ENCODE results near the gene WBP2. TPM values are rescaled to one million over a fixed set of nuclear protein-coding genes. Genes with fewer than 3 reads are reported as not detected.

WBP2 gene
- total and polyA plus RNA-seq, 2 of the 13 experiments (the other 11 are each of a cell fraction or from before 2014, with no cell fraction given), result 29.2 to 29.5 TPM

GRCh38 chr17:75823257-75824041, 31.7 kb downstream of the WBP2 start (continued):
- TF ChIP-seq, protein P1, sequence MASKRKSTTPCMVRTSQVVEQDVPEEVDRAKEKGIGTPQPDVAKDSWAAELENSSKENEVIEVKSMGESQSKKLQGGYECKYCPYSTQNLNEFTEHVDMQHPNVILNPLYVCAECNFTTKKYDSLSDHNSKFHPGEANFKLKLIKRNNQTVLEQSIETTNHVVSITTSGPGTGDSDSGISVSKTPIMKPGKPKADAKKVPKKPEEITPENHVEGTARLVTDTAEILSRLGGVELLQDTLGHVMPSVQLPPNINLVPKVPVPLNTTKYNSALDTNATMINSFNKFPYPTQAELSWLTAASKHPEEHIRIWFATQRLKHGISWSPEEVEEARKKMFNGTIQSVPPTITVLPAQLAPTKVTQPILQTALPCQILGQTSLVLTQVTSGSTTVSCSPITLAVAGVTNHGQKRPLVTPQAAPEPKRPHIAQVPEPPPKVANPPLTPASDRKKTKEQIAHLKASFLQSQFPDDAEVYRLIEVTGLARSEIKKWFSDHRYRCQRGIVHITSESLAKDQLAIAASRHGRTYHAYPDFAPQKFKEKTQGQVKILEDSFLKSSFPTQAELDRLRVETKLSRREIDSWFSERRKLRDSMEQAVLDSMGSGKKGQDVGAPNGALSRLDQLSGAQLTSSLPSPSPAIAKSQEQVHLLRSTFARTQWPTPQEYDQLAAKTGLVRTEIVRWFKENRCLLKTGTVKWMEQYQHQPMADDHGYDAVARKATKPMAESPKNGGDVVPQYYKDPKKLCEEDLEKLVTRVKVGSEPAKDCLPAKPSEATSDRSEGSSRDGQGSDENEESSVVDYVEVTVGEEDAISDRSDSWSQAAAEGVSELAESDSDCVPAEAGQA (IDR thresholded peaks at IDR 0.05; ENCODE audit: low read depth), result no peak
- TF ChIP-seq, protein P1 (CRISPR knock-in tag; IDR thresholded peaks at IDR 0.05; ENCODE audit: borderline replicate concordance), result no peak
- TF ChIP-seq ZBTB38 (CRISPR knock-in tag; IDR thresholded peaks at IDR 0.05) (no peak), FOXJ3 (CRISPR knock-in tag; IDR thresholded peaks at IDR 0.05; ENCODE audit: borderline replicate concordance) (no peak), KDM1A (CRISPR knock-in tag; IDR thresholded peaks at IDR 0.05) (no peak), KDM2A (CRISPR knock-in tag; IDR thresholded peaks at IDR 0.05; ENCODE audit: borderline replicate concordance, low read depth) (no peak), SP140L (CRISPR knock-in tag; IDR thresholded peaks at IDR 0.05; ENCODE audit: borderline replicate concordance) (no peak), SMARCC2 (IDR thresholded peaks at IDR 0.05) (no peak), RFXAP (CRISPR knock-in tag; IDR thresholded peaks at IDR 0.05; ENCODE audit: borderline replicate concordance) (no peak), RAD51 (IDR thresholded peaks at IDR 0.05; ENCODE audit: borderline replicate concordance) (no peak), TCF12 (IDR thresholded peaks at IDR 0.05) (no peak), TCF12 (CRISPR knock-in tag; IDR thresholded peaks at IDR 0.05) (no peak), ZNF713 (CRISPR knock-in tag; IDR thresholded peaks at IDR 0.05) (no peak), ZBTB43 (CRISPR knock-in tag; conservative IDR thresholded peaks at IDR 0.05) (no peak)
- TF ChIP-seq, protein P2, sequence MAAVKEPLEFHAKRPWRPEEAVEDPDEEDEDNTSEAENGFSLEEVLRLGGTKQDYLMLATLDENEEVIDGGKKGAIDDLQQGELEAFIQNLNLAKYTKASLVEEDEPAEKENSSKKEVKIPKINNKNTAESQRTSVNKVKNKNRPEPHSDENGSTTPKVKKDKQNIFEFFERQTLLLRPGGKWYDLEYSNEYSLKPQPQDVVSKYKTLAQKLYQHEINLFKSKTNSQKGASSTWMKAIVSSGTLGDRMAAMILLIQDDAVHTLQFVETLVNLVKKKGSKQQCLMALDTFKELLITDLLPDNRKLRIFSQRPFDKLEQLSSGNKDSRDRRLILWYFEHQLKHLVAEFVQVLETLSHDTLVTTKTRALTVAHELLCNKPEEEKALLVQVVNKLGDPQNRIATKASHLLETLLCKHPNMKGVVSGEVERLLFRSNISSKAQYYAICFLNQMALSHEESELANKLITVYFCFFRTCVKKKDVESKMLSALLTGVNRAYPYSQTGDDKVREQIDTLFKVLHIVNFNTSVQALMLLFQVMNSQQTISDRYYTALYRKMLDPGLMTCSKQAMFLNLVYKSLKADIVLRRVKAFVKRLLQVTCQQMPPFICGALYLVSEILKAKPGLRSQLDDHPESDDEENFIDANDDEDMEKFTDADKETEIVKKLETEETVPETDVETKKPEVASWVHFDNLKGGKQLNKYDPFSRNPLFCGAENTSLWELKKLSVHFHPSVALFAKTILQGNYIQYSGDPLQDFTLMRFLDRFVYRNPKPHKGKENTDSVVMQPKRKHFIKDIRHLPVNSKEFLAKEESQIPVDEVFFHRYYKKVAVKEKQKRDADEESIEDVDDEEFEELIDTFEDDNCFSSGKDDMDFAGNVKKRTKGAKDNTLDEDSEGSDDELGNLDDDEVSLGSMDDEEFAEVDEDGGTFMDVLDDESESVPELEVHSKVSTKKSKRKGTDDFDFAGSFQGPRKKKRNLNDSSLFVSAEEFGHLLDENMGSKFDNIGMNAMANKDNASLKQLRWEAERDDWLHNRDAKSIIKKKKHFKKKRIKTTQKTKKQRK (IDR thresholded peaks at IDR 0.05; ENCODE audit: low read length), result no peak
- TF ChIP-seq, protein P3, sequence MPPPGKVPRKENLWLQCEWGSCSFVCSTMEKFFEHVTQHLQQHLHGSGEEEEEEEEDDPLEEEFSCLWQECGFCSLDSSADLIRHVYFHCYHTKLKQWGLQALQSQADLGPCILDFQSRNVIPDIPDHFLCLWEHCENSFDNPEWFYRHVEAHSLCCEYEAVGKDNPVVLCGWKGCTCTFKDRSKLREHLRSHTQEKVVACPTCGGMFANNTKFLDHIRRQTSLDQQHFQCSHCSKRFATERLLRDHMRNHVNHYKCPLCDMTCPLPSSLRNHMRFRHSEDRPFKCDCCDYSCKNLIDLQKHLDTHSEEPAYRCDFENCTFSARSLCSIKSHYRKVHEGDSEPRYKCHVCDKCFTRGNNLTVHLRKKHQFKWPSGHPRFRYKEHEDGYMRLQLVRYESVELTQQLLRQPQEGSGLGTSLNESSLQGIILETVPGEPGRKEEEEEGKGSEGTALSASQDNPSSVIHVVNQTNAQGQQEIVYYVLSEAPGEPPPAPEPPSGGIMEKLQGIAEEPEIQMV (CRISPR knock-in tag; IDR thresholded peaks at IDR 0.05; ENCODE audit: low read depth), result no peak

All from HepG2 (cell line).